Activated CD8-positive, alpha-beta memory T cell treated with anti-CD3 and anti-CD28 coated beads for 24 hours (primary cell): ENCODE measurements around the gene GPR161.

Source experiments
- DNase-seq: peaks from one replicate; pipeline ENCODE4 v3.0.0-alpha.2; 2020

Gene GPR161

DNA sequence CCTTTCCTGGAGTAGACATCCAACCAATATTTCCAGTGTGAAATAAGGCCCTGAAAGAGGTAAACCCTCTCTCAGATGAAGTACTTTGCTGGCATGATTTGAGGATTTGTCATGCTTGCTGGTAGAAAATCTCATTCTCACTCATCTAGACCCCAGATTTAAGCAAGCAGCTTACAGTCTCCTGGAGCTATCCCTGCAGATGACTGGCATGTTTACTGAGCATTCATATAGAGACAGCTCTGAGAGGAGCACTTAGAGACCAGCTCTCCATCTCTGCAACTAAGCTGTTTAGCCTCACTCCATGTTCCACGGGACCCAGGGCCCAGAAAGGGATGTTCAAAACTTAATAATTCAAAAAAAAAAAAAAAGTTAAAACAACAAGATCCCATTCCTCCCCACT lies 34.2 kb downstream of the GPR161 start:
- DNase-seq, result no peak

GRCh38 chr1:168101336-168101735 lies 35.4 kb downstream of the GPR161 start:
- DNase-seq, result no peak

- DNase-seq, result no peak
These were observed 36.3 kb downstream of the GPR161 start for GRCh38 chr1:168100315-168101002.

GRCh38 chr1:168099337-168099801 lies 37.4 kb downstream of the GPR161 start:
- DNase-seq, result no peak

GRCh38 chr1:168098534-168099320 lies 38.0 kb downstream of the GPR161 start:
- no peak for DNase-seq

- peak; percentile 35 for DNase-seq
These were observed 38.7 kb downstream of the GPR161 start for GRCh38 chr1:168097921-168098528.

GRCh38 chr1:168096296-168097165 lies 40.2 kb downstream of the GPR161 start:
- no peak for DNase-seq

- no peak for DNase-seq
These were observed 41.3 kb downstream of the GPR161 start for GRCh38 chr1:168095476-168095875.

GRCh38 chr1:168093616-168094015 lies 43.1 kb downstream of the GPR161 start:
- no peak for DNase-seq

DNA sequence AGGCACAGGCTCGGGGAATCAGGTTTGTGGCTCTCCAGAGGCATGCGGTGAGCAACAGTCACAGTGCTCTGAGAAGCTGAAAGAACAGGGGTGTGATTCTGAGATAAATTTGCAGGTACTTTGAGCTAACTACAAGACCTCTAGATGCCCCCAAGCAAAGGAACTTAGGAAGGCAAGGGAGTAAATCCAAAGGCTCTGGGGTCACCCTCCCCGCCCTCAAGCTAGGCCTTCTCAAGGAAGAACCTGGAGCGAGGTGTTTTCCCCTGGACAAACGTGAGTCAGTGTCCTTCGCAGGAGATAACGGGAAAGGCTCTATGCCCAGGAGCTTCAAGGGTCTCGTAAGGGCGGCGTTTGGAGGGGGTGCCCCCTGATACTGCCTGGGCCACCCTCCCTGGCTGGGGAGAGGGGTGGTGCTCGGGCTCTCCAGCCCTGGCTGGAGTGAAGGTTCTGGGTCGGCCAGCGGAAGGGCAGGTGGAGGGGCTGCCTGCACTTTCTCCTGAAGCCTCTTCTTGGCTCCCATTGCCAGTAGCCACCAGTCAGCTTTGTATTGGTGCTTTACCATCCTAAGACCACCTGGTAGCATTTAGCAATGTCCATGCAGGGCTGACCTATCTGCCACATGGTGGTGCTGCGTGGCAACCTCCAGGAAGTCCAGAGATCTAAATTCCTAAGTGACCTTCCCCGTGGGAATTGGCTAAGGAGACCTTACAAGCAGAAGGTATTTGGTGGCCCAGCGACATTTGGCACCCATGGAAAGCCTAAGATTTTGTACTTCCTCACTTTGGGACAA lies 44.0 kb downstream of the GPR161 start:
- DNase-seq, result no peak

- no peak for DNase-seq
These were observed 44.8 kb downstream of the GPR161 start for GRCh38 chr1:168091720-168092550.

- no peak for DNase-seq
These were observed 45.7 kb downstream of the GPR161 start for GRCh38 chr1:168091063-168091462.

DNA sequence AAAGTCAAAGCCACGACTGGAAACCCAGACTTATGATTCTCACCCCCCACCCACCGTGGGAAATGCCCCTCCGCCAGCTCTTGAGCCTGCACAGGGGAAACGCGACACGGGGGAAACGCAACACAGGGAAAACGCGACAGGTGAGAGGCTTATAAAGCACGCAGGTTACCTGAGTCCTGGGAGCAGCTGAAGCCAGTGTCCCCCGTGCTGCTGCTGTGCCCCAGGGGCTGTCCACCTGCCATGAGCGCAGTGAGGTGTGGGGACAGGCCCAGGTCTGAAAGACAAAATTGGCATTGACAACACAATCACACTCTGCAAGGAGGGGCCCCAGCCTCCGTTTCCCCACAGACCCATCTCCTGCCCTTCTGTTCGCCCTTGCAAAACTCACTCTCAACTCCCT lies 46.3 kb downstream of the GPR161 start:
- no peak for DNase-seq

GRCh38 chr1:168089979-168090337 lies 46.8 kb downstream of the GPR161 start:
- DNase-seq, result no peak

DNA sequence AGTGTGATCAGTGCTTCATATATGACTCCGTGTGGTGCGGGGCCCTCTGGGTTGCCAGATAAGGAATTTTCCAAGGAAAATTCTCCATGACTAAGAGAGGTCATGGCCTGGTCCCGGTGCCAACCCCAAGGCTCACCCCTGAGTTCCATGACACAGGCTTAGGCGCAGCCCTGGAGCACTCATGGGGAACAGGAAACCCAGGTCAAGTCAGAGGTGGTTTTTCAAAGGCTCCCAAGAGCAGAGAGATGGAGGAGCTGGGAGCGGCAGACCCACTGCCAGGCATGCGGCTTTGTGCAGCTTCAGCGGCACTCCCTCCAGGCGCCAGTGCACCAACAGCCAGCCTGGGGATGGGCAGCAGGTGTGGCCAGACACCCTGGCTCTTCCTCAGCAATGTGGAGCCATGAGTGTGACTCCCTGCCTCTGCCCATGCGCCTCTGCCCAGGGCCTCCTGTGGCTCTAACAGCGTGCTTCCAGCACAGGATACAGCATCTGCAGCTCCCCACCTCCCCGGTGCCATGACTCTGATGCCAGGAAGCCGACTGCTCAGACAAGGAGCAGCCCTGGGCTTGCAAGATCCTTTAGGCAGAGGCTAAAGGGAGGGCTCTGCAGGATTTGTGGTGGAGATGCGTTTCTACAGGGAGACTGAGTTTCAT lies 47.3 kb downstream of the GPR161 start:
- no peak for DNase-seq

DNA sequence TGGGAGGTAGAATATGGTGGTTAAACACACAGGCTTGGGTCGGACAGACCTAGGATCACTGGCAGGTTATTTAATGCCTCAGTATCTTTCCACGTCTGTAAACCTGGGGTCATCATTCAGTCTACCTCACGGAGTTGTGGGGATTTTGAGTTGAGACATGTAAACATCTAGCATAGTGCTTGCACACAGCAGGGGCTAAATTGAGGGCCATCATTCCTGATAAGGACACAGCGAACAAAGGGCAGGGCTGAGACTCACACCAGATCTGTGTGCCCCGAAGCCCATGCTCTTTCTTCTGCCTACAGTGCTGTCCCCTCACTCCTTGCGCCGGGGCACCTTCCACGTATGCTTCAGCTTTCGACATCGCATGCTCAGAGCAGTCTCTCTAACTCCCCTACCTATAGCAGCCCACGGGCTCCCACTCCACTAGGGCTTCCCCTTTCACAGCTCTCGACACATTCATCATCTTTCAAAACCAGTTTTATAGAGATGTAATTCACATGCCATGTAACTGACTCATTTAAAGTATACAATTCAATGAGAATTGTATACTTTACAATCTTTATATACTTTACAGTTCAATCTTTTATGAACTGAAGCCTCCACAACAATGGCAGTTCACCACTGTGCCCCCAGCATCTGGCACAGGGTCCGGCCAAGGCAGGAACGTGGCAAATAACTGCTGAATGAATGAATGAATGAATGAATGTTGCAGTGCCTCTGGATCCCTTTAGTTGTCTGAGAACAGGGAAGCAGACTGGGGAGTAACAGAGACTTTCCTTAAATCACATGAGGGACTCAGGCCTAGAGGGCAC lies 48.0 kb downstream of the GPR161 start:
- DNase-seq, result no peak

DNA sequence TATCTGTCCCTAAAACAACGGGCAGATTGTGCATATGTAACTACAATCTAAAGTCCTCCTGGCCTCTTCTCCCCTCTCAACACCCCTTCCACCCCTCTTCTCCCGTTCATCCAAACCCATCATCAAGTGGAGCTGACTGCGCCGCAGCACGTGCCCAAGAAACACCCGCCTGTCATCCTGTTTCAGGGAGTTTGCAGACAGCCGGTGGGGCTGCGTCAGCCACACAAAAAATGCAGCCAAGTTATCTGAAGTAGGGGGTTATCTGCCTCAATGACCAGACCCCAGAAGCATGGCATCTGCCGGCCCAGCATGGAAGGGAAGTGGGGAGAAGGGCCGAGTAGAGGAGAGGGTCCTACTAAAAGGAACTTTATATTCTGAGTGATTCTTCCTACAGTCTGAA lies 49.0 kb downstream of the GPR161 start:
- no peak for DNase-seq

DNA sequence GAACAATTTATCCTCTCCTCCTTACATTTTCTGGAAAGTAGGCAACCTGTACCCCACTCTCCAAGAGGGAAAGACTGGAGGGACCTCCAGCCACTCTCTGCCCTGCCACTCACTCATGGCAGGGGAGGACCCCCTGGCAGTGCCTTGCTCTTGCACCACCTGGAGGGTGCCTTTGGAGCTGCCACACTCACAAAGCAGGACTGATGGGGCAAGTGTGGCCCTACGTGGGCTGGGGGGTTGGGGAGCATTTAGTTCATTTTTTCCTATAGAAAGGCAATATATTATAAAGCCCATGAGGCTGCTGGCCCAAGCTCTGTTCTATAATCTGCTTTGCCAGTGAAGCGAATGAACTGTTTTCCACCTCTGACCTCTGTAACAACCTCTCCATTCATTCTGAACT lies 50.3 kb downstream of the GPR161 start:
- DNase-seq, result no peak

DNA sequence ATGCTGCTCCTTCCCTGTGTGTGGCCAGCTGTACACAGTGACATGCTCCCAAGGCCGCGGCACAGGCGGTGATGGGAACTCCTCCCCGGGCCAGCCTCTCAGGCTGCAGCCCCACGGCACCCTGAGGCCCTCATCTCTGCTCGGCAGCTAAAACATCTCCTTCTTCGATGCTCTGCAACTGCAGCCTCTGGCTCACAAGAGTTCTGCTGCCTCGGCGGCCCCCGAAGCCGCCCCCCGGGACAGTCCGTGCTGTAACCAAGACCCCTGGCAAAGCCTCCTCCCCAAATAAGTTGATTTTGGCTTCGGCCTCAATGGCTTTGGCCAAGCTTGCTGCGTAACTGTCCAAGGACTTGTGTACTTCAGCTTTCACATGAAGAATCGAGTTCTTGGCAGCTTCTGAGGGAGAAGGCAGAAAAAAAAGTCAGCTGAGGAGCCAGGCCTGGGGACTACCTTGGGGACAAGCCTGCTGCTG lies 51.3 kb downstream of the GPR161 start:
- no peak for DNase-seq
